Loucy (cell line): Measurements from ENCODE around the gene PARS2.
"Not testable (repeated sequence)": the region's sequence is repeated elsewhere in the genome, so short reads cannot be mapped to it uniquely, and the experiment has no call there.

Experiments
- H2AFZ ChIP-seq: fragments of 200-600 bp; sonication (generic); 2 replicates; pipeline ENCODE4 v1.6.0; 2016; ENCODE audit warnings: antibody characterized with exemption, mild to moderate bottlenecking, low read length, moderate library complexity
- H3F3A ChIP-seq: fragments of 200-600 bp; 2 replicates; pipeline ENCODE4 v1.6.0; 2016; ENCODE audit warnings: antibody characterized with exemption, low read depth, mild to moderate bottlenecking
- H3K27me3 ChIP-seq: fragments of 200-600 bp; sonication (generic); 2 replicates; pipeline ENCODE4 v1.6.1; 2014; ENCODE audit warnings: low read length, mild to moderate bottlenecking; ENCODE audit not compliant: insufficient read depth, poor library complexity, severe bottlenecking
- H3K36me3 ChIP-seq: fragments of 200-600 bp; sonication (generic); 2 replicates; pipeline ENCODE4 v1.6.1; 2016; ENCODE audit warnings: low read length; ENCODE audit not compliant: insufficient read depth
- H3K4me1 ChIP-seq: fragments of 200-600 bp; sonication (generic); 2 replicates; pipeline ENCODE4 v1.5.1; 2014; ENCODE audit warnings: low read length, mild to moderate bottlenecking; ENCODE audit not compliant: insufficient read depth, poor library complexity, severe bottlenecking
- H3K4me2 ChIP-seq: fragments of 200-600 bp; sonication (generic); 2 replicates; pipeline ENCODE4 v1.6.0; 2014; ENCODE audit warnings: antibody characterized with exemption, low read length, low read depth, mild to moderate bottlenecking; ENCODE audit not compliant: poor library complexity, severe bottlenecking
- H3K4me3 ChIP-seq: fragments of 200-600 bp; sonication (generic); 2 replicates; pipeline ENCODE4 v1.5.1; 2014; ENCODE audit warnings: low read length, mild to moderate bottlenecking, mixed read lengths; ENCODE audit not compliant: poor library complexity, severe bottlenecking
- H3K79me2 ChIP-seq: fragments of 200-600 bp; sonication (generic); 2 replicates; pipeline ENCODE4 v1.6.1; 2014; ENCODE audit warnings: low read length; ENCODE audit not compliant: insufficient read depth
- H3K9ac ChIP-seq: fragments of 200-600 bp; sonication (generic); 2 replicates; pipeline ENCODE4 v1.6.0; 2014; ENCODE audit warnings: mild to moderate bottlenecking, low read depth, low read length, moderate library complexity; ENCODE audit not compliant: poor library complexity, severe bottlenecking
- H3K9me2 ChIP-seq: fragments of 200-600 bp; sonication (generic); replicated peaks from 2 replicates; pipeline ENCODE4 v1.6.1; 2016; ENCODE audit warnings: low read depth, low read length, mixed read lengths
- H3K9me3 ChIP-seq: fragments of 200-600 bp; sonication (generic); 2 replicates; pipeline ENCODE4 v1.6.1; 2014; ENCODE audit warnings: mild to moderate bottlenecking, antibody characterized with exemption, low read length, low read depth; ENCODE audit not compliant: insufficient read depth
- H4K20me1 ChIP-seq: fragments of 200-600 bp; sonication (generic); 2 replicates; pipeline ENCODE4 v1.6.0; 2014; ENCODE audit warnings: antibody characterized with exemption, low read length, mild to moderate bottlenecking; ENCODE audit not compliant: insufficient read depth, poor library complexity, severe bottlenecking
- CTCF ChIP-seq: fragments of 200-600 bp; sonication (generic); conservative IDR thresholded peaks from 2 replicates; pipeline ENCODE4 v1.5.1; 2014; ENCODE audit warnings: mild to moderate bottlenecking, antibody characterized with exemption, low read length
- EZH2phosphoT487 ChIP-seq: fragments of 200-600 bp; IDR thresholded peaks from 2 replicates; pipeline ENCODE4 v1.6.1; 2018; ENCODE audit warnings: antibody characterized with exemption, mild to moderate bottlenecking, moderate library complexity, borderline replicate concordance

Gene PARS2

GRCh38 chr1:54781023-54781723, 16.9 kb upstream of the PARS2 start:
- H3K9me3 ChIP-seq = no peaks in the 10 kb centered on the region
- H3K4me3 ChIP-seq = no peak overlapping the region
- no peak overlapping the region for H2AFZ ChIP-seq
- no peaks in the 10 kb centered on the region for H3K4me1 ChIP-seq
- no peaks in the 10 kb centered on the region for H4K20me1 ChIP-seq
- H3K36me3 ChIP-seq = no peaks in the 10 kb centered on the region
- TF ChIP-seq EZH2phosphoT487 = no peak
- TF ChIP-seq CTCF = no peak
- no peaks in the 10 kb centered on the region for H3K79me2 ChIP-seq
- H3K4me2 ChIP-seq = no peak overlapping the region
- no peak overlapping the region for H3K9ac ChIP-seq
- H3K27me3 ChIP-seq = no peaks in the 10 kb centered on the region
- no peaks in the 10 kb centered on the region for H3F3A ChIP-seq
- no peaks in the 10 kb centered on the region for H3K9me2 ChIP-seq

GRCh38 chr1:54777431-54777830, 13.1 kb upstream of the PARS2 start:
- Histone ChIP-seq H3K4me3 (no peak overlapping the region), H3K27me3 (no peaks in the 10 kb centered on the region), H4K20me1 (no peaks in the 10 kb centered on the region), H3K79me2 (no peaks in the 10 kb centered on the region), H3K9ac (no peak overlapping the region), H3K9me3 (no peaks in the 10 kb centered on the region), H3K36me3 (no peaks in the 10 kb centered on the region), H3K4me1 (no peaks in the 10 kb centered on the region), H3K4me2 (no peak overlapping the region), H2AFZ (no peak overlapping the region), H3F3A (no peaks in the 10 kb centered on the region), H3K9me2 (no peaks in the 10 kb centered on the region)
- TF ChIP-seq CTCF (no peak), EZH2phosphoT487 (no peak)

GRCh38 chr1:54777011-54777410, 12.7 kb upstream of the PARS2 start:
- H3K4me2 ChIP-seq = no peak overlapping the region
- no peaks in the 10 kb centered on the region for H3K36me3 ChIP-seq
- no peak overlapping the region for H2AFZ ChIP-seq
- no peaks in the 10 kb centered on the region for H3K4me1 ChIP-seq
- H3K27me3 ChIP-seq = no peaks in the 10 kb centered on the region
- H4K20me1 ChIP-seq = no peaks in the 10 kb centered on the region
- H3K9me2 ChIP-seq = no peaks in the 10 kb centered on the region
- H3K79me2 ChIP-seq = no peaks in the 10 kb centered on the region
- H3K9ac ChIP-seq = no peak overlapping the region
- H3K9me3 ChIP-seq = no peaks in the 10 kb centered on the region
- no peak overlapping the region for H3K4me3 ChIP-seq
- TF ChIP-seq EZH2phosphoT487 (no peak), CTCF (no peak)
- no peaks in the 10 kb centered on the region for H3F3A ChIP-seq

- not testable (repeated sequence) for H3K27me3 ChIP-seq, H3F3A ChIP-seq, H4K20me1 ChIP-seq, H3K9me3 ChIP-seq, H3K9me2 ChIP-seq, H3K4me2 ChIP-seq, H3K4me3 ChIP-seq, H3K79me2 ChIP-seq, H3K9ac ChIP-seq, H3K36me3 ChIP-seq, H3K4me1 ChIP-seq
- H2AFZ ChIP-seq = 0 out of 2 replicates have a peak overlapping the region, but pooled peaks have one; percentile 27
Measured at GRCh38 chr1:54775828-54776721, 11.8 kb upstream of the PARS2 start.
